GM21526 (cell line): ENCODE data around the gene STARD10.

Source experiments
- ATAC-seq: cut with Tn5 transposase; IDR thresholded peaks from one replicate; pipeline ENCODE4 v1.9.1; 2021; ENCODE audit warnings: moderate library complexity; ENCODE audit not compliant: unreplicated experiment, low FRiP score

The STARD10 gene

GRCh38 chr11:72735495-72736027, 58.3 kb downstream of the STARD10 start:
- no peak for ATAC-seq

- ATAC-seq = no peak
Observed at GRCh38 chr11:72732329-72732728, 61.5 kb downstream of the STARD10 start.

- no peak for ATAC-seq
Observed at GRCh38 chr11:72730737-72731136, 63.1 kb downstream of the STARD10 start.

- ATAC-seq = no peak
Observed at GRCh38 chr11:72730243-72730642, 63.6 kb downstream of the STARD10 start.

- no peak for ATAC-seq
Observed at GRCh38 chr11:72727521-72727920, 66.3 kb downstream of the STARD10 start.

- no peak for ATAC-seq
Observed at GRCh38 chr11:72726266-72727220, 67.3 kb downstream of the STARD10 start.

GRCh38 chr11:72725724-72726028, 68.2 kb downstream of the STARD10 start:
- no peak for ATAC-seq

- no peak for ATAC-seq
Observed at GRCh38 chr11:72724851-72725723, 68.8 kb downstream of the STARD10 start.

GRCh38 chr11:72724021-72724551, 69.8 kb downstream of the STARD10 start:
- ATAC-seq = no peak

GRCh38 chr11:72723508-72723907, 70.3 kb downstream of the STARD10 start:
- ATAC-seq = no peak

GRCh38 chr11:72722050-72722748, 71.6 kb downstream of the STARD10 start:
- ATAC-seq = peak; percentile 57

GRCh38 chr11:72721689-72722049, 72.2 kb downstream of the STARD10 start:
- no peak for ATAC-seq

GRCh38 chr11:72721276-72721675, 72.6 kb downstream of the STARD10 start:
- ATAC-seq = no peak

- ATAC-seq = no peak
Observed at GRCh38 chr11:72720784-72721183, 73.1 kb downstream of the STARD10 start.

GRCh38 chr11:72720047-72720446, 73.8 kb downstream of the STARD10 start:
- no peak for ATAC-seq

- no peak for ATAC-seq
Observed at GRCh38 chr11:72719551-72719950, 74.3 kb downstream of the STARD10 start.

GRCh38 chr11:72719144-72719543, 74.7 kb downstream of the STARD10 start:
- ATAC-seq = no peak

- no peak for ATAC-seq
Observed at GRCh38 chr11:72718101-72718501, 75.7 kb downstream of the STARD10 start.

- no peak for ATAC-seq
Observed at GRCh38 chr11:72716788-72717435, 76.9 kb downstream of the STARD10 start.

GRCh38 chr11:72716290-72716689, 77.6 kb downstream of the STARD10 start:
- no peak for ATAC-seq
